CD4-positive, alpha-beta memory T cell (primary cell): ENCODE measurements around the gene NDN. TPM values are rescaled to one million over a fixed set of nuclear protein-coding genes. Genes with fewer than 3 reads are reported as not detected.

Experiments used
- CTCF ChIA-PET: fragments of 350-600 bp; sonication (Branson Sonifier 250); formaldehyde crosslinking; loops from one replicate; lab custom pipeline; 2021; ENCODE audit warnings: inconsistent platforms; ENCODE audit not compliant: partially characterized antibody; lab: Charles Lee
- POLR2A ChIA-PET: fragments of 350-600 bp; sonication (Branson Sonifier 250); formaldehyde crosslinking; loops from one replicate; lab custom pipeline; 2021; ENCODE audit not compliant: partially characterized antibody; lab: Charles Lee
- DNase-seq, 5 donors: peaks; one replicate each; pipeline versions ENCODE4 v3.0.0 to v3.0.0-alpha.2; 2020 to 2022; ENCODE audit warnings: mixed read lengths in 1 of 5
- H3K27ac ChIP-seq: one replicate; pipeline ENCODE4 v1.7.0; 2013; ENCODE audit warnings: low read depth, low read length
- H3K27me3 ChIP-seq: 2 replicates; pipeline ENCODE4 v1.7.0; 2013; ENCODE audit warnings: mild to moderate bottlenecking, low read length, moderate library complexity; ENCODE audit not compliant: insufficient read depth
- H3K36me3 ChIP-seq: 2 replicates; pipeline ENCODE4 v1.7.0; 2013; ENCODE audit warnings: mild to moderate bottlenecking, low read length, moderate library complexity; ENCODE audit not compliant: insufficient read depth
- H3K4me1 ChIP-seq: 2 replicates; pipeline ENCODE4 v1.7.0; 2013; ENCODE audit warnings: mild to moderate bottlenecking, low read length, moderate library complexity; ENCODE audit not compliant: insufficient read depth
- H3K4me3 ChIP-seq, 2 donors: one replicate each; pipeline ENCODE4 v1.7.0; 2013; ENCODE audit warnings: low read length in 2 of 2, mild to moderate bottlenecking in 1 of 2
- H3K9me3 ChIP-seq, 2 donors: one replicate each; pipeline ENCODE4 v1.7.0; 2013; ENCODE audit warnings: low read length in 2 of 2, control low read depth in 1 of 2; ENCODE audit not compliant: control insufficient read depth in 1 of 2
- H3K27ac Mint-ChIP-seq, 7 donors: one replicate each; pipeline ENCODE4 v1.8.0; 2020 to 2021; ENCODE audit warnings: mixed read lengths in 7 of 7, mild to moderate bottlenecking in 6 of 7, inconsistent platforms in 3 of 7, moderate library complexity in 3 of 7
- H3K27me3 Mint-ChIP-seq, 2 donors: one replicate each; pipeline ENCODE4 v1.8.0; 2020 to 2021; ENCODE audit warnings: mixed read lengths in 2 of 2
- H3K36me3 Mint-ChIP-seq, 2 donors: one replicate each; pipeline ENCODE4 v1.8.0; 2020 to 2021; ENCODE audit warnings: mixed read lengths in 2 of 2, inconsistent platforms in 1 of 2, mild to moderate bottlenecking in 1 of 2
- H3K4me1 Mint-ChIP-seq, 4 donors: one replicate each; pipeline ENCODE4 v1.8.0; 2020 to 2021; ENCODE audit warnings: mixed read lengths in 4 of 4, mild to moderate bottlenecking in 1 of 4
- H3K4me3 Mint-ChIP-seq, 8 donors: one replicate each; pipeline ENCODE4 v1.8.0; 2020 to 2021; ENCODE audit warnings: mixed read lengths in 8 of 8, mild to moderate bottlenecking in 7 of 8, moderate library complexity in 6 of 8, inconsistent platforms in 3 of 8
- H3K9me3 Mint-ChIP-seq, 8 donors: one replicate each; pipeline ENCODE4 v1.8.0; 2020 to 2021; ENCODE audit warnings: mixed read lengths in 8 of 8, mild to moderate bottlenecking in 5 of 8, inconsistent platforms in 3 of 8, moderate library complexity in 1 of 8
- intact Hi-C: fragments of 100-400 bp; cut with micrococcal nuclease; formaldehyde crosslinking; loops from one replicate; pipeline ENCODE4 v1.15.1; 2023
- polyA plus RNA-seq, 2 donors: library from polyadenylated mRNA; unstranded; fragments of 300-500 nt; fragmentation: Illumina TruSeq; gene quantifications; one replicate each; pipeline ENCODE4 v1.2.3, GENCODE V29; 2021
- total RNA-seq, 2 experiments: library from RNA; stranded (reverse); gene quantifications; one replicate each; pipeline ENCODE4 v1.2.3, GENCODE V29; 2021

NDN gene
- total and polyA plus RNA-seq, 4 experiments from 2014 or later: 0.19 to 0.73 TPM; not detected in 2

- Mint-ChIP-seq H3K9me3 (peaks cover 0 to 16% (median 6%) of the 10 kb centered on the region in 8 donors), H3K36me3 (no peaks in the 10 kb centered on the region), H3K4me3 (no peak overlapping the region), H3K4me1 (no peaks in the 10 kb centered on the region), H3K27me3 (peaks cover 0 to 1% of the 10 kb centered on the region in 2 donors), H3K27ac (peak overlapping the region in 1 of 7 donors; percentile 17)
- intact Hi-C loops: no loop called here
- CTCF ChIA-PET: no interaction called here
- no peaks in the 10 kb centered on the region for H3K9me3 ChIP-seq
- no peak overlapping the region for H3K4me3 ChIP-seq
- DNase-seq: no peak
- POLR2A ChIA-PET: no interaction called here
- no peaks in the 10 kb centered on the region for H3K27me3 ChIP-seq
- no peak overlapping the region for H3K27ac ChIP-seq
- no peaks in the 10 kb centered on the region for H3K4me1 ChIP-seq
- no peaks in the 10 kb centered on the region for H3K36me3 ChIP-seq
These were observed 3.3 kb upstream of the NDN start for GRCh38 chr15:23690450-23690852.

- Mint-ChIP-seq H3K4me3 (no peak overlapping the region), H3K36me3 (no peaks in the 10 kb centered on the region), H3K27ac (peak overlapping the region in 1 of 7 donors; percentile 17), H3K27me3 (peaks cover 0 to 1% of the 10 kb centered on the region in 2 donors), H3K9me3 (peaks cover 0 to 13% (median 4%) of the 10 kb centered on the region in 8 donors), H3K4me1 (no peaks in the 10 kb centered on the region)
- no peaks in the 10 kb centered on the region for H3K9me3 ChIP-seq
- no peak for DNase-seq
- POLR2A ChIA-PET: no interaction called here
- no peak overlapping the region for H3K4me3 ChIP-seq
- H3K36me3 ChIP-seq: no peaks in the 10 kb centered on the region
- no peaks in the 10 kb centered on the region for H3K27me3 ChIP-seq
- intact Hi-C loops: no loop called here
- no peak overlapping the region for H3K27ac ChIP-seq
- CTCF ChIA-PET: no interaction called here
- no peaks in the 10 kb centered on the region for H3K4me1 ChIP-seq
These were observed 2.9 kb upstream of the NDN start for GRCh38 chr15:23690015-23690414.

- intact Hi-C loops: no loop called here
- H3K4me1 ChIP-seq: no peaks in the 10 kb centered on the region
- Mint-ChIP-seq H3K4me3 (no peak overlapping the region), H3K4me1 (no peaks in the 10 kb centered on the region), H3K9me3 (peaks cover 0 to 7% (median 4%) of the 10 kb centered on the region in 8 donors), H3K27me3 (peaks cover 0 to 1% of the 10 kb centered on the region in 2 donors), H3K36me3 (no peaks in the 10 kb centered on the region), H3K27ac (no peak overlapping the region)
- no peaks in the 10 kb centered on the region for H3K36me3 ChIP-seq
- ChIA-PET POLR2A (no interaction called here), CTCF (no interaction called here)
- no peak overlapping the region for H3K4me3 ChIP-seq
- no peaks in the 10 kb centered on the region for H3K9me3 ChIP-seq
- no peak for DNase-seq
- no peak overlapping the region for H3K27ac ChIP-seq
- H3K27me3 ChIP-seq: no peaks in the 10 kb centered on the region
These were observed 501 bp downstream of the NDN start for GRCh38 chr15:23686466-23687142.

- Mint-ChIP-seq H3K4me3 (no peak overlapping the region), H3K36me3 (no peaks in the 10 kb centered on the region), H3K4me1 (no peaks in the 10 kb centered on the region), H3K9me3 (peaks cover 0 to 4% (median 0%) of the 10 kb centered on the region in 8 donors), H3K27me3 (no peaks in the 10 kb centered on the region), H3K27ac (no peak overlapping the region)
- Histone ChIP-seq H3K9me3 (no peaks in the 10 kb centered on the region), H3K4me3 (no peak overlapping the region), H3K36me3 (no peaks in the 10 kb centered on the region), H3K27ac (no peak overlapping the region), H3K27me3 (no peaks in the 10 kb centered on the region), H3K4me1 (no peaks in the 10 kb centered on the region)
- ChIA-PET CTCF (no interaction called here), POLR2A (no interaction called here)
- intact Hi-C loops: no loop called here
- DNase-seq: no peak
These were observed 15.6 kb downstream of the NDN start for GRCh38 chr15:23671481-23671880.

DNA sequence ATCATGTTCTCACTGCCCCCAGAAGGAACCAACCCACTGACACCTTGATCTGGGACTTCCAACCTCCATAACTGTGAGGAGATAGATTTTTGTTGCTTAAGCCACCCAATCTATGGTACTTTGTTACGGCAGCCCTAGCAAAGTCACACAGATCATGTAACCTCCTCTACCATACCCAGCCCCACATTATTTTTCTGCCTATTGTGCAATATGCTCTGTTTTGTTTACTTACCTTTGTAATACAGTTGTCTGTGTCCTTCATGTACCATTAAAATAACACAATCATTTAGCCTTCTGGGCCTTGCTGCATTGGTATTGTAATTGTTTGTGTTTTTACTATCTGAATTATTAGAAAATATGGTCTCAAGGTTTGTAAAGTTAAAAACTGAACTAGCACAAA is 16.1 kb downstream of the NDN start:
- Mint-ChIP-seq H3K4me3 (no peak overlapping the region), H3K4me1 (no peaks in the 10 kb centered on the region), H3K27ac (no peak overlapping the region), H3K36me3 (no peaks in the 10 kb centered on the region), H3K9me3 (peaks cover 0 to 4% (median 0%) of the 10 kb centered on the region in 8 donors), H3K27me3 (no peaks in the 10 kb centered on the region)
- H3K36me3 ChIP-seq: no peaks in the 10 kb centered on the region
- no peaks in the 10 kb centered on the region for H3K4me1 ChIP-seq
- intact Hi-C loops: no loop called here
- CTCF ChIA-PET: no interaction called here
- no peaks in the 10 kb centered on the region for H3K27me3 ChIP-seq
- H3K4me3 ChIP-seq: no peak overlapping the region
- H3K27ac ChIP-seq: no peak overlapping the region
- no peak for DNase-seq
- POLR2A ChIA-PET: no interaction called here
- no peaks in the 10 kb centered on the region for H3K9me3 ChIP-seq

DNA sequence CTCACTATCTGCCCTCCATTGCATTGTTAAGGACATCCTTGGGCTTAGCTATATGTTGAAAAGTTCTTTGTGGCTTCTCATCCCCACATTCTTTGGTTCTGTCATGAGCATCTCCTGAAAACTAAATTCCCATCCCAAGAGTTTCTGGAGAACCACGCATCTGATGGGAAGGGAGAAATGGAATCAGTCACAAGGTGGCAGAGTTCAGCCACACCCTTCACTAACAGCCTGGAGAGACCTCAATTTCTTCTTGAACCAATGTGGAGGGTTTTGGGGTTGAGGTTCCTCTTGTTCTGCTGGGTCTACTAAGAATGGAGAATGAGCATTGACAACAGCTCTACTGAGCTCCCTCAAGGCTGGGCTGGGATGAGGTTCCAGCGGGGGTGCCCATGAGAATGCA is 23.9 kb downstream of the NDN start:
- no peaks in the 10 kb centered on the region for H3K36me3 ChIP-seq
- Mint-ChIP-seq H3K4me3 (no peak overlapping the region), H3K27ac (no peak overlapping the region), H3K36me3 (no peaks in the 10 kb centered on the region), H3K27me3 (no peaks in the 10 kb centered on the region), H3K9me3 (peaks cover 0 to 5% (median 0%) of the 10 kb centered on the region in 8 donors), H3K4me1 (no peaks in the 10 kb centered on the region)
- H3K4me1 ChIP-seq: no peaks in the 10 kb centered on the region
- ChIA-PET POLR2A (no interaction called here), CTCF (no interaction called here)
- intact Hi-C loops: no loop called here
- H3K27me3 ChIP-seq: no peaks in the 10 kb centered on the region
- no peak for DNase-seq
- no peak overlapping the region for H3K4me3 ChIP-seq
- no peaks in the 10 kb centered on the region for H3K9me3 ChIP-seq
- H3K27ac ChIP-seq: no peak overlapping the region

- CTCF ChIA-PET: interaction anchor here (1.3 kb wide), 1 partner anchor 1852 kb away, joined by 3 read pairs; no protein-coding TSS in a partner anchor
- peaks cover 2 to 4% of the 10 kb centered on the region in 2 donors for H3K27me3 Mint-ChIP-seq
These were observed 38.1 kb downstream of the NDN start for GRCh38 chr15:23648920-23649515.

More at GRCh38 chr15:23648920-23649515, 38.1 kb downstream of the NDN start:
- Histone ChIP-seq H3K27me3 (no peaks in the 10 kb centered on the region), H3K27ac (no peak overlapping the region), H3K9me3 (no peaks in the 10 kb centered on the region), H3K4me3 (no peak overlapping the region), H3K4me1 (no peaks in the 10 kb centered on the region), H3K36me3 (no peaks in the 10 kb centered on the region)
- POLR2A ChIA-PET: no interaction called here
- Mint-ChIP-seq H3K27ac (no peak overlapping the region), H3K4me1 (no peaks in the 10 kb centered on the region), H3K4me3 (no peak overlapping the region), H3K36me3 (no peaks in the 10 kb centered on the region), H3K9me3 (no peaks in the 10 kb centered on the region)
- intact Hi-C loops: no loop called here
- no peak for DNase-seq
